ENCODE results near the gene SLC25A11.
"Not testable (repeated sequence)": the region's sequence is repeated elsewhere in the genome, so short reads cannot be mapped to it uniquely, and the experiment has no call there.

SLC25A11 gene

GRCh38 chr17:4919511-4920047 is 20.3 kb downstream of the SLC25A11 start:
- no peak for DNase-seq

- not testable (repeated sequence) for DNase-seq
These were observed 25.3 kb downstream of the SLC25A11 start for GRCh38 chr17:4914551-4914950.

GRCh38 chr17:4913994-4914393 is 25.9 kb downstream of the SLC25A11 start:
- DNase-seq = no peak

- DNase-seq = peak; percentile 88
These were observed 30.9 kb downstream of the SLC25A11 start for GRCh38 chr17:4908711-4909496.

GRCh38 chr17:4908301-4908700 is 31.5 kb downstream of the SLC25A11 start:
- no peak for DNase-seq

GRCh38 chr17:4906642-4907041 is 33.2 kb downstream of the SLC25A11 start:
- DNase-seq = not testable (repeated sequence)

GRCh38 chr17:4903051-4903818 is 36.6 kb downstream of the SLC25A11 start, which contains the start of gene CHRNE:
Gene CHRNE, minus strand, starts transcription at chr17:4903098. Its CDS starts 35 bp downstream, at chr17:4903063.
- peak; percentile 36 for DNase-seq

- no peak for DNase-seq
These were observed 37.3 kb downstream of the SLC25A11 start for GRCh38 chr17:4902540-4902939.

GRCh38 chr17:4901648-4902344 is 38.0 kb downstream of the SLC25A11 start:
- peak; percentile 19 for DNase-seq

GRCh38 chr17:4901108-4901647 is 38.7 kb downstream of the SLC25A11 start:
- no peak for DNase-seq

GRCh38 chr17:4900231-4901107 is 39.4 kb downstream of the SLC25A11 start:
- DNase-seq = no peak

GRCh38 chr17:4899341-4900230 is 40.3 kb downstream of the SLC25A11 start, which contains the start of gene C17orf107:
Gene C17orf107, plus strand, starts transcription at chr17:4899536. Its CDS starts 227 bp downstream, at chr17:4899763.
- peak; percentile 62 for DNase-seq

- no peak for DNase-seq
These were observed 40.9 kb downstream of the SLC25A11 start for GRCh38 chr17:4898927-4899326.

- no peak for DNase-seq
These were observed 41.5 kb downstream of the SLC25A11 start for GRCh38 chr17:4898351-4898750.

GRCh38 chr17:4897785-4898184 is 42.1 kb downstream of the SLC25A11 start:
- no peak for DNase-seq

GRCh38 chr17:4897198-4897687 is 42.6 kb downstream of the SLC25A11 start:
- DNase-seq = no peak

- DNase-seq = no peak
These were observed 43.3 kb downstream of the SLC25A11 start for GRCh38 chr17:4896332-4897197.

GRCh38 chr17:4895657-4896331 is 44.1 kb downstream of the SLC25A11 start:
- peak; percentile 17 for DNase-seq

GRCh38 chr17:4895121-4895520 is 44.7 kb downstream of the SLC25A11 start:
- DNase-seq = no peak
